NK-92 (cell line): ENCODE measurements around the gene TPT1.
"Not testable (repeated sequence)": the region's sequence is repeated elsewhere in the genome, so short reads cannot be mapped to it uniquely, and the experiment has no call there.

Experiments used
- DNase-seq: peaks from one replicate; lab custom pipeline; 2025; ENCODE audit not compliant: unreplicated experiment; lab: John Stamatoyannopoulos, UW

Gene TPT1

DNA sequence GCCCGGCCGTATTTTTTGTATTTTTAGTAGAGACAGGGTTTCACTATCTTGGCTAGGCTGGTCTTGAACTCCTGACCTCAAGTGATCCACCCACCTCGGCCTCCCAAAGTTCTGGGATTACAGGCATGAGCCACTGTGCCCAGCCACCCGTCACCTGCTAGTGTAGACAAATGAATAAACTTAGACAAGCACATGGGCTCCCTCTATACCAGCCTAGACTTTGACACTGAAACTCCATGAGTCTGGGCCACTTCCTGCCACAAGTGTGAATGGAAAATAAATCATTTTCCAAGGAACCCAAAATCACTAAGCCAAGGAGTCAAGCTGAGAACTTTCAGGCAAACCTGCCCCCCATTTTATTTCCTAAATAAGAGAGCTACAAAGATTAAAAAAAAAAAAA is 27.0 kb upstream of the TPT1 start:
- no peak for DNase-seq

DNA sequence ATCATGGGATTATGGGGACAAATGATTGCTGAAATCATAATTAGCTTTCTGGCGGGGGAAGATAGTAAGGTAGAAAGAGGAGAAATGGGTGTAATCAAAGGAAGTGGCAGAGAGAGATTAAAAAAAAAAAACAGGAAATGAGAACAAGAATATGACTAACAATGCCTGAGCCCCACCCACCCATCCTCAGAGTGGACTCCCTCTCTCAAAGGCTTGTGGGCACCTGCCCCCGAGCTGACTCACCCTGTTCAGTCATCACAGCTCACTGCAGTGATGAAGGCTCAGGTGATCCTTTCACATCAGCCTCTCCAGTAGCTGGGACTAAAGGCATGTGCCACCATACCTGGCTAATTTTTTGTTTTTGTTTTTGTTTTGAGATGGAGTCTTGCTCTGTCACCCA is 26.4 kb upstream of the TPT1 start:
- peak; percentile 26 for DNase-seq

DNA sequence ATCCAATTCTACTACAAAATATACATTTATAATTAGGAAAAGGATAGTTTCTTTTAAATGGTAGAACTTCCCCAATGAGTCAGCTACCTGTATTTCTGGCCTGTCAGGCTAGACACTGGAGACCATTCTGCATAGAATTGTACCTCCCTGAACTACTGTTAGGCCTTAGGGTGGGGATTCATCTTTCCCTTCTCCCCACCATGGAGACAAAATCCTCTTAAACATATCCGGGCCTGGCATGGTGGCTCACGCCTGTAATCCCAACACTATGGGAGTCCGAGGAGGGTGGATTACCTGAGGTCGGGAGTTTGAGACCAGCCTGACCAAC is 24.5 kb upstream of the TPT1 start:
- DNase-seq, result no peak

DNA sequence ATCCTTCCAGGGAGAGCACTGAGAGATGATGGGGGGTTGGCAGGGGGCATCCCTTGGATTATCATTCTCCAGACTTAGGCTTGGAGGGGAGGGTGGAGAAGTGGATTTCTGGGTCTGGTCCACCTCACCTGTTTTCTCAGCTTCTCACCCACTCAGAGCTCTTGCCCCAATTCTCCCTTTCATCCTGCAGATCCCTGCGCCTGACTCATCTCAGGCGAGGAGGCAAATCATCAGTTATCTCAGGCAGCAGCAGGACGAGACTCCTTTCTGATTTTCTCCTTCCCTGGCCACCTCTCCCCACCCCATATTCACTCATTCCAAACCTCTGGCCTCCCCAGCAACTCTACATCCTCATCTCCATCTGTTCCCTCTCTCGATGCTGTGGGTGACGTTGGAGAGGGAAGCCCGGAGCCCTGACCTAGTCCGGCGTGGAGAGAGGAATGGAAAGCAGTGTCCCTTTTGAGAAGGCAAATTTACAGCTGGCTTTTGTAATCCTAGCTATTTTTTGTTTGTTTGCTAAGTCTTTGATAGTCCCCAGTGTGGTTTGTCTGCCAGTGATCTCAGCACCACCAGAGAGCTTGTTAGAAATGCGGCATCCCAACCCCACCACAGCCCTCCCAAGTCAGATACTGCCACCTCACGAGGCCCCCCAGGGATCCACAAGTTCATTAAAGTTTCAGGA is 24.0 kb upstream of the TPT1 start:
- no peak for DNase-seq

DNA sequence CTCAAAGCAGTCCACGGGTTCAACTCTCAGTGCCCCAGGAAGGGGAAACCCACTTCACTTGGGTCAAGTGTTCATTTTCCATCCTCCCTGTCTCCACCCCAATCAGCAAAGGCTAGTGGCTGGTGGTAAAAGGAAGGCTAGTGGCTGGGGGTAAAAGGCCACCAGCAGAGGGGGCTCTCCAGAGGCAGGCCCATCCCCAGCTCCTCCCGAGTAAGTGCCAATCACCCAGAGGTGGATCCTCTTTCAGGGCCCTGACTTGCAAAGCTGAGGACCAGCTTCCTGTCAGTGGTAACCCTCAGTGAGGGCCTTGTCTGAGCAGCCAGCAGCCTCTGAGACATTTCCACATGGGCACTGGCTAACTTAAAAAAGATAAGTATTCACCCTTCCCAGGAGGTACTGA is 22.0 kb upstream of the TPT1 start:
- no peak for DNase-seq

DNA sequence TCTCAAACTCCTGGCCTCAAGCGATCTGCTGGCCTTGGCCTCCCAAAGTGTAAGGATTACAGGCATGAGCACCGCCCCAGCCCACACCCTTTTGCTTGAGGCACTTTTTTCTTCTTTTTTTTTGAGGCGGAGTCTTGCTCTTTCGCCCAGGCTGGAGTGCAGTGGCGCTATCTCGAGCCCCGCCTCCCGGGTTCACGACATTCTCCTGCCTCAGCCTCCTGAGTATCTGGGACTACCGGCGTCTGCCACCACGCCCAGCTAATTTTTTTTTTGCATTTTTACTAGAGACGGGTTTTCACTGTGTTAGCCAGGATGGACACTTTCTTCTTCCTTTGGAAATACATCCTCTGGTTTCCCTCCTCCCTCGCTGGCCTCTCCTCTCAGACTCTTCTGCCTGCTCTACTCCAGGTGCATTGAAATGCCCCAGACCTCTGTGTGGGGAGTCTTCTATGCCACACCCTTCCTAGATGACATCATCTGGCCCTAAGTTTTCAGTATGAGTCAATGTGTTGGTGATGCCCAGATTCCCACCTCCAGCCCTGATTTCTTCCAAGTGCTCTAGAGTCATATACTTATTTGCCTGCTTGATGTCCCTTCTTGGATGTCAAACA is 20.7 kb upstream of the TPT1 start:
- DNase-seq, result no peak

DNA sequence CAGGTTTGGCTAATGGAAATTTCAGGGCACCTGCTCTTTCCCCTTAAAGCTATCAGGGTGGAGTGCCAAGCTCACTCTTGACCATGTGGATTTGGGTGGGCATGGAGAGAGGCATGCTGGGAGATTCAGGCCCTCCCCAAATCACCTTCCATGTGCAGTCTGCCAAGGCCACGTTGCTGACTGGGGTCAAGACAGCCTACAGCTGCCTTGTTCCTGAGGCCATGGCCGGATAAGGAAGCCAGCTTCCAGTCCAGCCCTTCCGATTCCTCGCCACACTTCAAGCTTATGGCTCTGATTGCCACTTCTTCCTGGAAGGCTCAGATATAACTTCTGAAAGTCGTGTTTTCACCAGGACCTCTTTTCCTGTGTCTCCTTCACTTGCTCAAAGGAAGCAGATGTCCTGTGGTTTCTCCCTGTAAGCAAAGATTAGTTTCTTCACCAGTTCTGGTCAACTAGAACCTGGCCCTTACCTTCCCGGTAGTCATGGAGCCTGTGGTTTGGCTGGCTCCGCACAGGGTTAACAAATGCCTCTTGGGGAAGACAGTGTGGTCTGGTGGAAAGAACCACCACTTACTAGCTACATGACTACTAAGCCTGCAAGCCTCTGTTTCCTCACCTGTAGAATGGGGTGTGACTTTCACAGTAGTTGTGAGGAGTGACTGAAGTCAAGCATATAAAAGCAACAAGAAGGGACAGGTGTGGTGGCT is 16.1 kb upstream of the TPT1 start:
- no peak for DNase-seq

DNA sequence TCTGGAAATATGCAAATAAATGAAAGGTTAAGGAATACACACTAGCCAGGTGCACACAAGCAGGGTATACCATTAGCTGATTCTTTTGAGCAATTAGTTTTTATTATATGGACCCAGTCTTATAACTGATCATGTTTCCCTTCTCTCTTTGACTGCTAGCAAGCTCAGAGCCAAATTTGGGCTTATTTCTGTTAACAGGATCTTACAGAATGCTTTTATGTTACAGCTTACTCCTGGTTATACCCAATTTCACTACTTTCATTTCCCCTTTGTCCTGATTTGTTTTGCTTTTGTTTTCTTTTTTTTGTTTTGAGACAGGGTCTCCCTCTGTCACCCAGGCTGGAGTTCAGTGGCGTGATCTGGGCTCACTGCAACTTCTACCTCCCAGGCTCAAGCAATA is 12.9 kb upstream of the TPT1 start:
- no peak for DNase-seq

DNA sequence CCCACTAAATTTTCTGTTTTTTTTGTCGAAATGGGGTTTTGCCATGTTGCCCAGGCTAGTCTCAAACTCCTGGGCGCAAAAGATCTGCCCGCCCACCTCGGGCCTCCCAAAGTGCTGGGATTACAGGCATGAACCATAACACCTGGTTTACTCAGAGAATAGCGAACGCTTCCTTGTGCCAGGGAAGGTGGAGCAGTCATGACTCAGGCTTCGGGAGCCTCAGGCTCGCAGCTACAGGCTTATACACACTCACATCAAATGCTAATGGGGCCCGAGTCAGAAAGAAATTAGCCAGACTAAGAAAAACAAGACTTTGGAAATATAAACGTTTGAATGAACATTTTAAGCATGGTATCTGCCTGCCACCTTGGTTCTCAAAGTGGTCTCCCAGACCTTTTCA is 11.0 kb upstream of the TPT1 start:
- DNase-seq, result no peak

DNA sequence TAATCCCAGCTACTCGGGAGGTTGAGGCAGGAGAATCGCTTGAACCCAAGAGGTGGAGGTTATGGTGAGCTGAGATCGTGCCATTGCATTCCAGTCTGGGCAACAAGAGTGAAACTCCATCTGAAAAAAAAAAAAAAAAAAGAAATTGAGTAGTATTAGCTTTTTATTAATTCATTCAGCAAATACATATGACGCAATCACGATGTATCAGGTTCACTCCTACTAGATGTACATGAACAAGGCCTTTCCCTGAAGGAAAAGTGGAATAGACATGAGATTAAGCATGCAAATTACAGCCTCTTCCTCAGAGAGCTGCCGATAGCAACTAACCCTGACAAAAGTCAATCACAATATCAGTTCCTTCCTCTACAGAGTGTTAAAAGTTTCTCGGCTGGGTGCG is 9.2 kb upstream of the TPT1 start:
- DNase-seq, result no peak

DNA sequence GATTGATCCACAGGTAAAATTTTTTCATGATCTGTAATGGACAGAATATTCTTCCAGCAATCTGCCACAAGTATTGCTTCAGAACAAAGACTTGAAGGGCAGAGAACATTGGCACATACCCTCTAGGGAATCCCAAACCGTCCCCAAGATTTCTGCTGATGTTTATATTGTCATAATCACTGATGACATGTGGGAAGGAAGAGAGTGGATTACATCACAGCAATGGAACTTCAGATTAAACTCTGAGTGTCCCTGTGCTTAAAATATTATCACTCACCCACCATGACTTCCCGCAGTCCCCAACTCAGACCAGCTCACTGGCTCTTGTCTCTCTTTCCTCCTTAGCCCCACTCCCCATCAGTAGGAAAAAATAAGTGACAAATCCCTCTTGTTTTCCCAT is 8.5 kb upstream of the TPT1 start:
- DNase-seq, result no peak

DNA sequence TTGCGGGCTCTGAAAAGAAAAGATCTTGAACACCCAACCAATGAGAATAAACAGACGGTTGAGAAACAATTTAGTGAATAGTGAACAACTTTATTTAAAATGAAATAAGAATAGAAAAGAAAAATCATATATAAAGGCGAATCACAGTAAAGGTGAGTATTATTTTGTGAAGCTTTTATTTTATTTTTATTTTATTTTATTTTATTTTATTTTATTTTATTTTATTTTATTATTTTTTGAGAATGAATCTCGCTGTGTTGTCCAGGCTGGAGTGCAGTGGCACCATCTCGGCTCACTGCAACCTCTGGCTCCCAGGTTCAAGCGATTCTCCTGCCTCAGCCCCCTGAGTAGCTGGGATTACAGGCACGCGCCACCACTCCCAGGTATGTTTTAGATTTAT is 3.1 kb upstream of the TPT1 start:
- DNase-seq, result not testable (repeated sequence)

DNA sequence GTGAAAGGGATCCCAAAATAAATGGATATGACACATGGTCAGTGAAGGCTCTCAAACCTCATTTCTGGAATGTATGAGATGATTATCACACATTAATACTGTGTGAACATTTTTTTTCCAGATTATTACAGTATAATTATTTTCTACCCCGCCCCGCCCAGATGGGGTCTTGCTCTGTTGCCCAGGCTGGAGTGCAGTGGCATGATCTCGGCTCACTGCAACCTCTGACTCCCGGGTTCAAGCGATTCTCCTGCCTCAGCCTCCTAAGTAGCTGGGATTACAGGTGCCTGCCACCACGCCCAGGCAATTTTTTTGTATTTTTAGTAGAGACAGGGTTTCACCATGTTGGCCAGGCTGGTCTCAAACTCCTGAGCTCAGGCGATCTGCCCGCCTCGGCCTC is 2.1 kb upstream of the TPT1 start:
- not testable (repeated sequence) for DNase-seq

DNA sequence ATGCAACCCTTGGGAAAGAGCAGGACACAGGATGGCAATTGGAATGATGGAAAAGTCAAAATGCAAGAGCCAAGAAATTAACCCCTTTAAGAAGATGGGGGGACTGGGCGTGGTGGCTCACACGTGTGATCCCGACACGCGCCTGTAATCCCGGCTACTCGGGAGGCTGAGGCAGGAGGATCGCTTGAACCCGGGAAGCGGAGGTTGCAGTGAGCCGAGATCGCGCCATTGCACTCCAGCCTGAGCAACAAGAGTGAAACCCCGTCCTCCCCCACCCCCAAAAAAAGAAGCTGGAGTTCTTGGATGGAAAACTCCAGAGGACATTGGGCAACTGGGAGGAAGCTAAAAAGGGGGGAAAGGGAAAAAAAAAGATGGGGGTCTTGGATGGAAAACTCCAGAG is 1.7 kb upstream of the TPT1 start:
- DNase-seq, result not testable (repeated sequence)

DNA sequence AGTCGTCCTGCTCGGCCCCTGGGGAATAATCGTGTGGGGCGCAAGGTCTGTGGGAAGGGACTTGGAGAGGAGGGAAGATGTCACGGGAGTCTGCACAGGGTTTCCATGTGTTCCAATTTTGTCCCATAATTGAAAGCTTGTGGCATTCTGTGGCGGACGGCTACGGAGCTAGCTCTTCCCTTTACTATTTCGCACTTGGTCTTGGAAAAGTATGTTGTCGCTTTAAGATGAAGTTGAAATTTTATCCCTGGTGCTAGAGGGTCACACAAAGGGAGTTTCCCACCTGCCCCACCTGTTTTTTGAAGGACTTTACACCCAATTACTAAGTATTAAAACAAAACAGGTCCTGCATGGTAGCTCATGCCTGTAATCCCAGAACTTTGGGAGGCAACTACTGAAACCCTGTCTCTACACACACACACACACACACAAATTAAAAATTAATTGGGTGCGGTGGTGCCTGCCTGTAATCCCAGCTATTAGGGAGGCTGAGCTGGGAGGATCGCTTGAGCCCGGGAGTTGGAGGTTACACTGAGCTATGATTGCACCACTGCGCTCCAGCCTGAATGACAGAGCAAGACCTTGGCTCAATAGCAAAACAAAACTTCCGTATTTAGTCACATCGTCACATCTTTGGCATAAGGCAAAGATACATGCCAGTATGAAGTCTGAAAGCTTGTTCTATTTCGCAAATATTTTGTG is 967 bp upstream of the TPT1 start:
- DNase-seq, result no peak

DNA sequence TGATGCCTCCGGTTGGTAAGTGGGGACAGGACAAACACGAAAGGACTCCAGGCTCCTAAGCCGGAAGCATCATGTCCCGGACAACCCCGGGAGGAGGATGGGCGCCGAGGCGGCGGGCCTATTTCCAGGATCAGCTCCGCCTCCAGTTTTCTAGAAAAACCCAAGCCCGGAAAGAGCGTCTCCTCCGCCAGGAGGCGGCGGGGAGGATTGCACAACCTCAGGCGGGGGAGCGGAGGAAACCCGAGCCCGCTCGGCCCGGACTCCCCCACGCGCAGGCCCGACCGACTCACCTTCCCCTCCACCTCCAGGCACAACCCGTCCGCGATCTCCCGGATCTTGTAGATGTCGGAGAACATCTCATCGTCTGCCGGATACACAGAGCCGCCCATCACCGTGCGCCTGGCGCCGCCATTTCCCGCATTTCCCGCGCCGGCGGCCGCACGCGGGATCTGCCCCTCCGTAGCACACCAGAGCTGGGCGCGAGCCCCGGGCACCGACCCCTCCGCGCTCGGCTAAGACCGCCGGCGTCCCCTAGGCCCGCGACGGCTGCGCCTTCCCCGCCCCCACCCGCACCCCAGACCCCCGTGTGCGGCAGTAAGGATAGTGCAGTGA is 455 bp downstream of the TPT1 start:
- no peak for DNase-seq

DNA sequence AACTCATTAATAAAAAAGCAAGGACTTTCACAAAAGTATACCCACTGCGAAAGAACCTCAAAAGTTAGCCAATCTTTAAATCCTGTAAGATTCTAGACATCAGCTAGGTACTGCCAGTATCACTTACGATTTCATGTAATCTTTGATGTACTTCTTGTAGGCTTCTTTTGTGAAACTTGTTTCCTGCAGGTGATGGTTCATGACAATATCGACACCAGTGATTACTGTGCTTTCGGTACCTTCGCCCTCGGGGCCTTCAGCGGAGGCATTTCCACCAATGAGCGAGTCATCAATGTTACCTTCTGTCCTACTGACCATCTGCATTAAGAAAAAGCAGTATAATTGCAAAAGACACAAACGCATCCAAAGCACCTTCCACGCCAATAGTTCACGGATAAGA is 1.1 kb downstream of the TPT1 start:
- DNase-seq, result no peak

DNA sequence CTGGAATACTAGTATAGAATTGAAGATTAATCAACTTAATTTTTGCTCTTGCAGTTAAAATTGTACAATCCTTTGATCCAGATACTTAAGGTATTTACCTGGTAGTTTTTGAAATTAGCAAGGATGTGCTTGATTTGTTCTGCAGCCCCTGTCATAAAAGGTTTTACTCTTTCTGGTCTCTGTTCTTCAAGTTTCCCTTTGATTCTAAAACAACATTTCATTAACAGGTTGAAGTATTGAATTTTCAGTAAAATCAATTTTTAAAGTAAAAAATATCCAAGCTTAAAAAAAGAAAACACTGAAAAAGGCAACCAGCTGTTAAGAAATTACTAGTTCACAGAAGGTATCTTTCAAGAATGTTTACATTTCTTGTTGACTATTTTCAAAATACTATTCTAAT is 1.6 kb downstream of the TPT1 start:
- DNase-seq, result no peak

DNA sequence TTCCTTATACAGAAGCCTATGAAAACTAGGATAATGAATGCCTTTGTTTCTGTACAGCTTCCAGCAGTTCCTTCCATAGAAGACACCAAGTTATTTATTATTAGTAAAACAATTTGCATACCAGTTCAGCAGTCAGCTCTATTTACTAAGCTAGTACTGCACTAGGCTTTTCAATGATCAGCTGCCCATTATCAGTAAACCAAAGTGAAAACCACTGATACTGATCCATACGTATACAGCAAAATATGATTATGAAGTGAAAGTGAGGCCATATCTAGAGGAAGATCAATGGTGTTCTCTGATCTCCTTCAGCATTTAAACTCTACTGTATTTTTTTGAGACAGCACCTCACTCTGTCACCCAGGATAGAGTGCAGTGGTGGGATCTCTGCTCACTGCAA is 3.2 kb downstream of the TPT1 start:
- DNase-seq, result no peak

DNA sequence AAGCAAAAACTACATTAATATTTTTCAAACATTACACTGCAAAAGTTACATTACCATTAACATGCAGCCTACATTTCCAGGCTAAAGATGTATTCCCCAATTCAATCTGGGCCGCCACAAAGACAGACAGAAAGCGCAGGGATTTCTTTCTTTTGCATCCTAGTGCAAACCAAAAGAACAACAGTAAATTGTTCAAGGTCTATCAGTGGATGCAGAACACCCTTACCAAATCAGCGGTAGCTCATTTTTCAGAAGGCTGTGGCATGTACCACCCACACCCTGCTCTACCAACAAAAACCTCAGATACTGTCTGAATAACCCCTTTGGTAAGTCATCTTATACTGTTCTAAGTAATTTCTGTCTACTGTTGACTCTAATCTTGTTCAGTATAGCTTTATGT is 3.6 kb downstream of the TPT1 start:
- no peak for DNase-seq

DNA sequence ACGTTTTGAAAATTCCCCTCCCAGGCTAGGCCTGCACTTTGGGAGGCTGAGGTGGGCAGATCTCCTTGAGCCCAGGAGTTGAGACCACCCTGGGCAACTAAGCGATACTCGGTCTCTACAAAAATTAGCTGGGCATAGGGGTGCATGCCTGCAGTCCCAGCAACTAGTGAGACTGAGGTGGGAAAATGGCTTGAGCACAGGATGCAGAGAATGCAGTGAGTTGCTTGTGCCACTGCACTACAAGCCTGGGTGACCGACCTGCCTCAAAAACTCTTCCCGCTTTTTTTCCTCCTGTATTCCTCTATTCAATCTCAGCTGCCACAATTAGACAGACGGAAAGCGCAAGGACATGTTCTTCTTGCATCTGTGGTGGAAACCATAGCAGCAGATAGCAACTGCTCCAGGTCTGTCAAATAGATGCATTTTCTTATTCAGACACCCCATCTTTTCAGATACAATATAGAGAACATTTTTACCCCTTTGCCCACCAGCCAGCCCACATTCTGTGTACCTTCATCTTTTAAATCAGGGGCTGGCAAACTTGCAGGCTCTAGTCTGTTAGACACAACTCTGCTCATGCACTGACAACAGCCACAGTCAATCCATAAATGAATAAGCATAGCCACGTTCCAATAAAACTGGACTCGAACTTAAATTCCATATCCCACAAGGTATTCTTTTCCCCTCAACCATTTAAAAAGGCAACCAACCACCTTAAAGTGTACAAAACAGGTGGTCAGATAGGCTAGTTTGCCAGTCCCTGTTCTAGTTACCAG is 4.8 kb downstream of the TPT1 start:
- DNase-seq, result no peak
